ENCODE data around the gene PCMTD2. TPM values are rescaled to one million over a fixed set of nuclear protein-coding genes. Genes with fewer than 3 reads are reported as not detected.
A peak's percentile ranks its signal among the peaks of the same experiment; 100 is the strongest.
"Not testable (repeated sequence)": the region's sequence is repeated elsewhere in the genome, so short reads cannot be mapped to it uniquely, and the experiment has no call there.

Gene PCMTD2
- total RNA-seq, 1 donor: 59.5 TPM

DNA sequence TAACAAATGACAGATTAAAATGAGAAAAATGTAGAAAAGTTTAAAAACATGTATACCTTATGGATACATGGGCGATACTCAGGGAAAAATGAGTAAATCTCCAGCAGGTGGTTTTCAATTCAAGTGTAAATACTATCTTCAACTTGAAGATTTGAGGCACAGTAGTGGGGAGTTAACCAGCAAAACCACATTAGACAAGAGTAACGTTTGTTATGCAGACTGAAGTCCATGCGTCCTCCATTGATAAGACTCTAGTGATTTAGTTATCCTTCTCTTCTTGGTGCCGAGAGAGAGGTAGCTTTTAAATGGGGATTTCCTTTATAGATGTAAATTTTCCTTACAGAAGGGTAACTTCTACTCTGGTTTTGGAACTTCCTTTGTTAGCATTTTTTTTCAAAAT, 28.1 kb downstream of the PCMTD2 start:
- no peak for DNase-seq (ENCODE audit: low read depth in 2 of 3, low spot score in 2 of 3)

GRCh38 chr20:64285579-64286446, 30.3 kb downstream of the PCMTD2 start:
- peak; percentile 14 to 71 (median 62) for DNase-seq (ENCODE audit: low read depth in 2 of 3, low spot score in 2 of 3)

- peak in 1 of 3 donors; percentile 9 for DNase-seq (ENCODE audit: low read depth in 2 of 3, low spot score in 2 of 3)
Observed at GRCh38 chr20:64286447-64287263, 31.1 kb downstream of the PCMTD2 start.

GRCh38 chr20:64287264-64287590, 31.7 kb downstream of the PCMTD2 start:
- DNase-seq (ENCODE audit: low read depth in 2 of 3, low spot score in 2 of 3): peak in 1 of 3 donors; percentile 3

DNA sequence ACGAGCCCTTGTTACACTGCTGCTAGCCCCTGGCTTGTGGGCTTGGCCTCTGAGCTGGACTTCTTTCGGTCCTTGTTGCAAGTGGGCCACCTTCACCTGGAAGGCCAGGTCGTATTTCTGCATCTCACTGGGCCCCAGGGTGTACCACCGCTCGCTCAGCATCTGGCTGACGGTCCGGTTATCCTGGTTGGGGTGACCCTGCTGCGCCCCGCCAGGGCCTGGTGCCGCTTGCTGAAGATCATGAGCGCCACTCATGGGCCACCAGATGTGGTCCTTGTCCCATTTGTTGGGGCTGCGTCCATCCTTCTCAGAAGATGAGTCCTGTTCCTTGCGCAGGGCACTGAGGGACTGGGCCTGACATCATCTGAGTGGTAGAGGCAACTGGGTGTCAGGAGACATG, 36.6 kb downstream of the PCMTD2 start:
- not testable (repeated sequence) for DNase-seq (ENCODE audit: low read depth in 2 of 3, low spot score in 2 of 3)

- not testable (repeated sequence) for DNase-seq (ENCODE audit: low read depth in 2 of 3, low spot score in 2 of 3)
Observed at GRCh38 chr20:64303086-64303485, 47.5 kb downstream of the PCMTD2 start.

GRCh38 chr20:64313761-64314160, 58.2 kb downstream of the PCMTD2 start:
- not testable (repeated sequence) for DNase-seq (ENCODE audit: low read depth in 2 of 3, low spot score in 2 of 3)

DNA sequence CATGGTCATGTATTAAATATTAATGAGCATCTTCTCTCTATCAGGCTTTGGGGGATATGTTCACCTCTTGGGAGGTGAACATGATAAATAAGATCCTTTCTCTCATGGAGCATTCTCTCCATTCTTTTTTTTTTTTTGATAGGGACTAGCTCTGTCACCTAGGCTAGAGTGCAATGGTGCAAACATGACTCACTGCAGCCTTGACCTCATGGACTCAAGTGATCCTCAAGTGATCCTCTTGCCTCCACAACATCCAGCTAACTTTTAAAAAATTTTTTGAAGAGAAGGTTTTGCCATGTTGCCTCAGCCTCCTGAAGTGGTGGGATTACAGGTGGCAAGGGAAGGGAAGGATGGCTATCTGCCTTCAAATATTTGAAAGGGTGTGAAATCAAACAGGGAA, 59.8 kb downstream of the PCMTD2 start:
- not testable (repeated sequence) for DNase-seq (ENCODE audit: low read depth in 2 of 3, low spot score in 2 of 3)

- DNase-seq (ENCODE audit: low read depth in 2 of 3, low spot score in 2 of 3): not testable (repeated sequence)
Observed at GRCh38 chr20:64315884-64316283, 60.3 kb downstream of the PCMTD2 start.

GRCh38 chr20:64316415-64317083, 61.0 kb downstream of the PCMTD2 start:
- DNase-seq (ENCODE audit: low read depth in 2 of 3, low spot score in 2 of 3): peak in 2 of 3 donors; percentile 17 to 28

- not testable (repeated sequence) for DNase-seq (ENCODE audit: low read depth in 2 of 3, low spot score in 2 of 3)
Observed at GRCh38 chr20:64317331-64317730, 61.8 kb downstream of the PCMTD2 start.

DNA sequence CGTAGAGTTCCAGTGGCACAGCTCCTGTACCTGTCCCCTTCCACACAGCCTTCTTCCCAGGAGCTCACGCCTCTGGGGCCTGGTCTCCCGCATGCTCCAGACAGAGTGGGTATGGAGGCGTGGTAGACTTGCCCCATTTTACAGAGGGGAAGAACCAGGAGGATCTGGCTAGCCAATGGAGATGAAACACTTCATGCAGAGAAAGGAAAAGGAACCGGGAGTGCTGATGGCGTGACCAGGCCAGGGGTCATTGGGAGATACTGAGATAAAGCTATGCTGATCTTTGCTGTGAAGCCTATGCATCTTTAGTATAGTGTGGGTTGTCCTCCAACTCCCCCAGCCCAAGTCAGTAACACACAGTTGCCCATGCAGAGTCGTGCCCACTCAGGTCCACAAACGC, 62.5 kb downstream of the PCMTD2 start:
- not testable (repeated sequence) for DNase-seq (ENCODE audit: low read depth in 2 of 3, low spot score in 2 of 3)

- not testable (repeated sequence) for DNase-seq (ENCODE audit: low read depth in 2 of 3, low spot score in 2 of 3)
Observed at GRCh38 chr20:64322031-64322789, 66.7 kb downstream of the PCMTD2 start.

Small RNA genes within 50 kb of the gene (small RNA-seq; reads per million reads assigned to genes)
- not detected for gene AL137028.2

Other genes starting within 250 kb of the PCMTD2 start
- 3.0 TPM for gene C20orf204, start 219.6 kb upstream of the PCMTD2 start, total RNA-seq
- gene SOX18, start 206.1 kb upstream of the PCMTD2 start, total RNA-seq: 0.54 TPM
- gene TCEA2, start 192.6 kb upstream of the PCMTD2 start, total RNA-seq: 32.6 TPM
- 75.1 TPM for gene RGS19, start 176.2 kb upstream of the PCMTD2 start, total RNA-seq
- 10.5 TPM for gene OPRL1, start 175.7 kb upstream of the PCMTD2 start, total RNA-seq
- 5.7 TPM for gene LKAAEAR1, start 171.3 kb upstream of the PCMTD2 start, total RNA-seq
- 0.27 TPM for gene NPBWR2, start 148.2 kb upstream of the PCMTD2 start, total RNA-seq
- 0.27 TPM for gene MYT1, start 91.3 kb upstream of the PCMTD2 start, total RNA-seq

All from hematopoietic multipotent progenitor cell (in vitro differentiated cells).